PC-9 (cell line): ENCODE measurements around the gene HYAL1. TPM values are rescaled to one million over a fixed set of nuclear protein-coding genes. Genes with fewer than 3 reads are reported as not detected.

Source experiments
- BruUV-seq: library from RNA; stranded (reverse); fragments of 400-500 nt; replicated peaks from 2 replicates; lab custom pipeline; 2021; lab: Mats Ljungman, UMichigan
- CTCF ChIA-PET: fragments of 300-600 bp; sonication (Branson Sonifier 250); formaldehyde crosslinking; loops from one replicate; lab custom pipeline; 2022; ENCODE audit warnings: antibody characterized with exemption; lab: Charles Lee
- POLR2A ChIA-PET: fragments of 300-600 bp; sonication (Branson Sonifier 250); formaldehyde crosslinking; loops from one replicate; lab custom pipeline; 2022; ENCODE audit warnings: antibody characterized with exemption; ENCODE audit not compliant: unreplicated experiment; lab: Charles Lee
- DNase-seq, 2 experiments: peaks; one replicate each; pipeline versions ENCODE4 v3.0.0 to v3.0.0-alpha.2; 2015 to 2022; ENCODE audit warnings: mixed read lengths in 1 of 2
- H2AFZ ChIP-seq: fragments of 200-600 bp; sonication (generic); 2 replicates; pipeline ENCODE4 v1.8.1; 2017; ENCODE audit warnings: antibody characterized with exemption
- H3F3A ChIP-seq: fragments of 200-600 bp; sonication (generic); 2 replicates; pipeline ENCODE4 v1.8.1; 2017; ENCODE audit warnings: antibody characterized with exemption, mild to moderate bottlenecking, low read depth; ENCODE audit not compliant: insufficient read depth
- H3K27ac ChIP-seq: fragments of 200-600 bp; sonication (generic); 2 replicates; pipeline ENCODE4 v1.6.1; 2016; ENCODE audit warnings: mixed run types
- H3K27me3 ChIP-seq: fragments of 200-600 bp; sonication (generic); 2 replicates; pipeline ENCODE4 v1.6.1; 2016; ENCODE audit warnings: low read depth, mixed run types; ENCODE audit not compliant: insufficient read depth
- H3K36me3 ChIP-seq: fragments of 200-600 bp; sonication (generic); 2 replicates; pipeline ENCODE4 v1.6.1; 2016; ENCODE audit warnings: low read depth, mixed run types
- H3K4me1 ChIP-seq: fragments of 200-600 bp; sonication (generic); replicated peaks from 2 replicates; pipeline ENCODE4 v1.6.1; 2016; ENCODE audit warnings: mixed run types; ENCODE audit not compliant: insufficient read depth
- H3K4me2 ChIP-seq: fragments of 200-600 bp; sonication (generic); 2 replicates; pipeline ENCODE4 v1.6.1; 2017; ENCODE audit warnings: mixed run types
- H3K4me3 ChIP-seq: fragments of 200-600 bp; sonication (generic); 2 replicates; pipeline ENCODE4 v1.6.1; 2016; ENCODE audit warnings: mixed run types
- H3K79me2 ChIP-seq: fragments of 200-600 bp; sonication (generic); 2 replicates; pipeline ENCODE4 v1.6.1; 2017; ENCODE audit warnings: low read depth, mixed run types
- H3K9me2 ChIP-seq: fragments of 200-600 bp; sonication (generic); 2 replicates; pipeline ENCODE4 v1.8.1; 2017; ENCODE audit warnings: mild to moderate bottlenecking; ENCODE audit not compliant: insufficient read depth
- H3K9me3 ChIP-seq: fragments of 200-600 bp; sonication (generic); 2 replicates; pipeline ENCODE4 v1.8.1; 2016; ENCODE audit warnings: low read depth; ENCODE audit not compliant: insufficient read depth
- H4K20me1 ChIP-seq: fragments of 200-600 bp; sonication (generic); 2 replicates; pipeline ENCODE4 v1.8.1; 2017; ENCODE audit not compliant: insufficient read depth
- CTCF ChIP-seq: fragments of 200-600 bp; sonication (generic); conservative IDR thresholded peaks from 2 replicates; pipeline ENCODE4 v1.6.1; 2017; ENCODE audit warnings: mixed run types, antibody characterized with exemption, mild to moderate bottlenecking, moderate library complexity
- EZH2 ChIP-seq: fragments of 200-600 bp; sonication (generic); IDR thresholded peaks from 2 replicates; pipeline ENCODE4 v1.8.0; 2017; ENCODE audit warnings: antibody characterized with exemption, low read depth
- intact Hi-C: fragments of 100-400 bp; cut with micrococcal nuclease; formaldehyde crosslinking; loops from one replicate; pipeline ENCODE4 v1.10.0; 2022; ENCODE audit not compliant: unreplicated experiment
- total RNA-seq: library from RNA; stranded (reverse); gene quantifications from 2 replicates; pipeline ENCODE4 v1.2.3, GENCODE V29; 2021

The HYAL1 gene
- total RNA-seq, 1 experiment from 2014 or later: 1.9 TPM

DNA sequence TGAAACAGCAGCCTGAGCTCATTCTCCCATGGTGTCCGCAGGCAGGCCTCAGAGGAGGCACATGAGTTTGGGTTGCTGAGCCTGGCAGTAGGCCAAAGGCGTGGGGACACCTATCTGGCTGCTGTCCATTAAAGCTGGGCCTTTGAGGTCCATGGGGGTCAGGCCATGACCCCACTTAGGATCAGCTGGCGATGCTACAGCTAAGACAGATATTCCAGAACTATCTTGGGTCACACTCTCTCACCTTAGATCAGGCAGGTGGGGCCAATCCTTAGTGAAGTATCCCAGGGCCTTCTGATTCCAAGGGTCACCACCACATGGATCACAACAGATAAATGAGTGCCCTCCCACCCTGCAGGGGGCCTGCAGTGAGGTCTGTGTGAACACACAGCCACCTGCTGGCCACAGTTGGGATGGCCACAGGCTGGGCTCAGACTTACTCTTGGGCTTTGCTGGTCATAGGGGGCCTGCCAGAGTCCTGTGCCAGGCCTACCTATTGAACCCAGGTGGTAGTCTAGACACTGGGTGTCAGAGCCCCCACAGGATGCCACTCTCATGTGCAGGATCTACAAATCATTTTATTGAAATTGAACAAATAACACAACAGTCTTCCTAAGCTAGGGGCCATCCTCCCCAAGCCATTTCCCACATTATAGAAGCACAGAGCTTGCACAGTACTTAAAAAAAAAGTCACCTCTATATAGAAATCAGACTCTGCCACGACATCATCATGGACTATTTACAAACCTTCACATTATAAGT, 21.2 kb upstream of the HYAL1 start:
- H3K9me3 ChIP-seq: no peaks in the 10 kb centered on the region
- H2AFZ ChIP-seq: no peak overlapping the region
- peaks cover 15% of the 10 kb centered on the region for H3F3A ChIP-seq
- no peak overlapping the region for H3K27ac ChIP-seq
- H3K36me3 ChIP-seq: peaks cover 1% of the 10 kb centered on the region; the same call in 1 of the 2 replicates
- TF ChIP-seq CTCF: peak; percentile 88
- no peak for TF ChIP-seq EZH2
- POLR2A ChIA-PET: interaction anchor here (0.5 to 0.6 kb wide), 2 partner anchors 11 to 48 kb away, joined by 5 to 12 read pairs; no protein-coding TSS in a partner anchor
- peaks cover 4% of the 10 kb centered on the region; the same call in 1 of the 2 replicates for H4K20me1 ChIP-seq
- no peaks in the 10 kb centered on the region for H3K27me3 ChIP-seq
- peak; percentile 45 to 68 for DNase-seq
- CTCF ChIA-PET: interaction anchor here (0.5 to 1.6 kb wide), 4 partner anchors 21 to 98 kb away, joined by 3 to 10 read pairs (median 4); partner anchors contain the start of gene HYAL1
- no peak overlapping the region for H3K4me2 ChIP-seq
- BruUV-seq: no TSS peak
- H3K79me2 ChIP-seq: peaks cover 30% of the 10 kb centered on the region
- intact Hi-C loops: loop anchor here (1.0 kb wide), 3 partner anchors 50 to 97 kb away; no protein-coding TSS in a partner anchor
- no peak overlapping the region for H3K4me3 ChIP-seq
- peaks cover 10% of the 10 kb centered on the region for H3K4me1 ChIP-seq
- no peaks in the 10 kb centered on the region for H3K9me2 ChIP-seq

- CTCF ChIA-PET: interaction anchor here (0.5 to 1.6 kb wide), 5 partner anchors 20 to 97 kb away, joined by 3 to 10 read pairs (median 4); partner anchors contain the start of gene HYAL1
- H3K27ac ChIP-seq: no peak overlapping the region
- no peak for TF ChIP-seq CTCF
- intact Hi-C loops: loop anchor here (1.0 kb wide), 3 partner anchors 49 to 96 kb away; no protein-coding TSS in a partner anchor
- H3K79me2 ChIP-seq: peaks cover 38% of the 10 kb centered on the region
- no peak overlapping the region for H2AFZ ChIP-seq
- DNase-seq: no peak
- no peak overlapping the region for H3K4me3 ChIP-seq
- H3K36me3 ChIP-seq: peaks cover 7% of the 10 kb centered on the region; the same call in 1 of the 2 replicates
- H3K9me3 ChIP-seq: no peaks in the 10 kb centered on the region
- peaks cover 14% of the 10 kb centered on the region for H3F3A ChIP-seq
- POLR2A ChIA-PET: interaction anchor here (0.5 to 0.6 kb wide), 2 partner anchors 24 to 30 kb away, joined by 5 to 14 read pairs; no protein-coding TSS in a partner anchor
- H4K20me1 ChIP-seq: peaks cover 4% of the 10 kb centered on the region; the same call in 1 of the 2 replicates
- no TSS peak for BruUV-seq
- no peaks in the 10 kb centered on the region for H3K9me2 ChIP-seq
- no peak overlapping the region for H3K4me2 ChIP-seq
- no peaks in the 10 kb centered on the region for H3K27me3 ChIP-seq
- peaks cover 16% of the 10 kb centered on the region for H3K4me1 ChIP-seq
These were observed 20.3 kb upstream of the HYAL1 start for GRCh38 chr3:50323614-50324199.

GRCh38 chr3:50323092-50323600, 19.8 kb upstream of the HYAL1 start:
- DNase-seq: no peak
- H3K9me3 ChIP-seq: no peaks in the 10 kb centered on the region
- no TSS peak for BruUV-seq
- no peak for TF ChIP-seq CTCF
- TF ChIP-seq EZH2: no peak
- H3K4me2 ChIP-seq: no peak overlapping the region
- ChIA-PET CTCF (interaction anchor here (1.1 kb wide), 1 partner anchor 51 kb away, joined by 7 read pairs; no protein-coding TSS in a partner anchor), POLR2A (interaction anchor here (0.5 kb wide), 1 partner anchor 24 kb away, joined by 14 read pairs; no protein-coding TSS in a partner anchor)
- peaks cover 18% of the 10 kb centered on the region for H3K4me1 ChIP-seq
- H4K20me1 ChIP-seq: peaks cover 4% of the 10 kb centered on the region; the same call in 1 of the 2 replicates
- H3F3A ChIP-seq: peaks cover 14% of the 10 kb centered on the region; the same call in 1 of the 2 replicates
- H3K27me3 ChIP-seq: no peaks in the 10 kb centered on the region
- no peak overlapping the region for H3K4me3 ChIP-seq
- peaks cover 7% of the 10 kb centered on the region; the same call in 1 of the 2 replicates for H3K36me3 ChIP-seq
- H3K27ac ChIP-seq: no peak overlapping the region
- H2AFZ ChIP-seq: no peak overlapping the region
- no peaks in the 10 kb centered on the region for H3K9me2 ChIP-seq
- H3K79me2 ChIP-seq: peaks cover 41% of the 10 kb centered on the region
- intact Hi-C loops: no loop called here
